Thoracic aorta (tissue), 2 donors: ENCODE data around the gene GATAD2B. TPM values are rescaled to one million over a fixed set of nuclear protein-coding genes. Genes with fewer than 3 reads are reported as not detected.

Source experiments
- ATAC-seq: fragments of 150-250 bp; one replicate; pipeline ENCODE4 v1.8.0; 2017; ENCODE audit warnings: low read depth; ENCODE audit not compliant: insufficient number of reproducible peaks, low FRiP score
- DNase-seq: peaks from one replicate; pipeline ENCODE4 v3.0.0-alpha.2; 2020; ENCODE audit warnings: low spot score
- H3K27ac ChIP-seq, 2 donors: fragments of 200-600 bp; sonication (generic); 1 replicate in 1 of 2; 2 replicates in 1 of 2; pipeline ENCODE4 v1.5.1; 2016; ENCODE audit warnings: mild to moderate bottlenecking in 2 of 2, moderate library complexity in 2 of 2
- H3K27me3 ChIP-seq: fragments of 200-600 bp; sonication (generic); replicated peaks from 2 replicates; pipeline ENCODE4 v1.6.0; 2016; ENCODE audit warnings: mild to moderate bottlenecking; ENCODE audit not compliant: insufficient read depth
- H3K36me3 ChIP-seq: fragments of 200-600 bp; sonication (generic); one replicate; pipeline ENCODE4 v1.5.1; 2016
- H3K4me1 ChIP-seq, 2 donors: fragments of 200-600 bp; sonication (generic); 1 replicate in 1 of 2; 2 replicates in 1 of 2; pipeline versions ENCODE4 v1.5.1 to v1.6.0; 2016; ENCODE audit warnings: low read depth in 2 of 2, mild to moderate bottlenecking in 1 of 2; ENCODE audit not compliant: control insufficient read depth in 1 of 2
- H3K4me3 ChIP-seq: fragments of 200-600 bp; sonication (generic); 2 replicates; pipeline ENCODE4 v1.5.1; 2016; ENCODE audit warnings: mild to moderate bottlenecking
- H3K9me3 ChIP-seq: fragments of 200-600 bp; sonication (generic); 2 replicates; pipeline ENCODE4 v1.5.1; 2016
- CTCF ChIP-seq: fragments of 200-600 bp; sonication (generic); IDR thresholded peaks from one replicate; pipeline ENCODE4 v1.5.1; 2019; ENCODE audit warnings: antibody characterized with exemption
- total RNA-seq, 2 donors: library from RNA; depleted of rRNA; stranded (reverse); fragments of >200 nt; gene quantifications; one replicate each; pipeline versions ENCODE4 v1.1.0 to v1.2.3, GENCODE V29; 2016

The GATAD2B gene
- total RNA-seq, 2 donors from 2014 or later: 22.7 to 31.5 TPM

- no peak for TF ChIP-seq CTCF
- no peak for ATAC-seq
- H3K4me3 ChIP-seq: no peak overlapping the region
- DNase-seq: no peak
- H3K36me3 ChIP-seq: peaks cover 24% of the 10 kb centered on the region
- H3K27me3 ChIP-seq: no peaks in the 10 kb centered on the region
- peaks cover 4% of the 10 kb centered on the region in 2 donors for H3K4me1 ChIP-seq
- no peaks in the 10 kb centered on the region for H3K9me3 ChIP-seq
- no peak overlapping the region for H3K27ac ChIP-seq
Measured at GRCh38 chr1:153928791-153929341, 6.1 kb upstream of the GATAD2B start.

- Histone ChIP-seq H3K9me3 (no peaks in the 10 kb centered on the region), H3K4me3 (no peak overlapping the region), H3K27ac (no peak overlapping the region), H3K27me3 (no peaks in the 10 kb centered on the region), H3K4me1 (peaks cover 5 to 8% of the 10 kb centered on the region in 2 donors), H3K36me3 (peaks cover 21% of the 10 kb centered on the region)
- no peak for DNase-seq
- TF ChIP-seq CTCF: no peak
- ATAC-seq: no peak
Measured at GRCh38 chr1:153928245-153928644, 5.5 kb upstream of the GATAD2B start.

- no peak for TF ChIP-seq CTCF
- Histone ChIP-seq H3K27ac (no peak overlapping the region), H3K36me3 (peaks cover 9% of the 10 kb centered on the region), H3K4me1 (peaks cover 8 to 12% of the 10 kb centered on the region in 2 donors), H3K4me3 (no peak overlapping the region), H3K9me3 (no peaks in the 10 kb centered on the region), H3K27me3 (no peaks in the 10 kb centered on the region)
- ATAC-seq: no peak
- DNase-seq: no peak
Measured at GRCh38 chr1:153926405-153926804, 3.6 kb upstream of the GATAD2B start.

GRCh38 chr1:153922076-153922971 lies 448 bp downstream of the GATAD2B start:
- H3K27ac ChIP-seq: peak overlapping the region; percentile 81 to 87
- no peak for ATAC-seq
- no peaks in the 10 kb centered on the region for H3K9me3 ChIP-seq
- no peaks in the 10 kb centered on the region for H3K36me3 ChIP-seq
- no peak for DNase-seq
- peaks cover 31 to 34% of the 10 kb centered on the region in 2 donors for H3K4me1 ChIP-seq
- H3K4me3 ChIP-seq: peak overlapping the region; percentile 76
- no peak for TF ChIP-seq CTCF
- H3K27me3 ChIP-seq: no peaks in the 10 kb centered on the region

- peak overlapping the region; percentile 81 to 87 for H3K27ac ChIP-seq
- peaks cover 31 to 34% of the 10 kb centered on the region in 2 donors for H3K4me1 ChIP-seq
- no peaks in the 10 kb centered on the region for H3K9me3 ChIP-seq
- no peak for TF ChIP-seq CTCF
- no peaks in the 10 kb centered on the region for H3K27me3 ChIP-seq
- no peaks in the 10 kb centered on the region for H3K36me3 ChIP-seq
- H3K4me3 ChIP-seq: peak overlapping the region; percentile 76
- DNase-seq: no peak
- no peak for ATAC-seq
Measured at GRCh38 chr1:153921803-153922075, 1.0 kb downstream of the GATAD2B start.
